ENCODE data around the gene LGR5.
A peak's percentile ranks its signal among the peaks of the same experiment; 100 is the strongest.

Gene LGR5

GRCh38 chr12:71605039-71605438, 165.4 kb downstream of the LGR5 start:
- DNase-seq = no peak

- DNase-seq = no peak
These were observed 168.1 kb downstream of the LGR5 start for GRCh38 chr12:71607494-71608330.

GRCh38 chr12:71610031-71610795, 170.6 kb downstream of the LGR5 start:
- DNase-seq = no peak

GRCh38 chr12:71621938-71622337, 182.3 kb downstream of the LGR5 start:
- DNase-seq = no peak

GRCh38 chr12:71625476-71625875, 185.9 kb downstream of the LGR5 start:
- DNase-seq = no peak

GRCh38 chr12:71626098-71626497, 186.5 kb downstream of the LGR5 start:
- DNase-seq = no peak

GRCh38 chr12:71626768-71627167, 187.2 kb downstream of the LGR5 start:
- peak; percentile 41 for DNase-seq

- no peak for DNase-seq
These were observed 187.9 kb downstream of the LGR5 start for GRCh38 chr12:71627438-71628002.

Data from fibroblast of skin of scalp (primary cell).